HFFc6 (cell line): ENCODE data around the gene COL17A1. TPM values are rescaled to one million over a fixed set of nuclear protein-coding genes. Genes with fewer than 3 reads are reported as not detected.

Source experiments
- DNase-seq: peaks from one replicate; pipeline ENCODE4 v3.0.0-alpha.2; 2018
- H3K27ac Mint-ChIP-seq: 2 replicates; pipeline ENCODE4 v1.8.0; 2020; ENCODE audit warnings: mild to moderate bottlenecking, mixed read lengths
- H3K27me3 Mint-ChIP-seq: 2 replicates; pipeline ENCODE4 v1.8.0; 2021; ENCODE audit warnings: mild to moderate bottlenecking, moderate library complexity, mixed read lengths; ENCODE audit not compliant: insufficient read depth
- H3K36me3 Mint-ChIP-seq: 2 replicates; pipeline ENCODE4 v1.8.0; 2021; ENCODE audit warnings: low read depth, mixed read lengths
- H3K4me1 Mint-ChIP-seq: 2 replicates; pipeline ENCODE4 v1.8.0; 2020; ENCODE audit warnings: low read depth, mixed read lengths
- H3K4me3 Mint-ChIP-seq: 2 replicates; pipeline ENCODE4 v1.8.0; 2020; ENCODE audit warnings: mild to moderate bottlenecking, moderate library complexity, mixed read lengths
- H3K9me3 Mint-ChIP-seq: 2 replicates; pipeline ENCODE4 v1.8.0; 2020; ENCODE audit warnings: mild to moderate bottlenecking, mixed read lengths
- CTCF ChIP-seq: fragments of 200-600 bp; sonication (generic); IDR thresholded peaks from 2 replicates; pipeline ENCODE4 v1.5.0; 2021; ENCODE audit warnings: antibody characterized with exemption, mild to moderate bottlenecking
- total RNA-seq, 6 experiments: library from RNA; stranded (reverse); fragmentation: NEBNext Ultra II Directional; extraction: Animal tissue kit (Norgen Biotek cat#: 25700); gene quantifications; 2 replicates in 1 of 6; 3 replicates in 5 of 6; pipeline ENCODE4 v1.2.3, GENCODE V29; 2021

Gene COL17A1
- total RNA-seq, 6 experiments from 2014 or later: 0.23 to 1.5 (median 0.66) TPM

- H3K27ac Mint-ChIP-seq: no peak overlapping the region
Measured at GRCh38 chr10:104033401-104033930, 52.2 kb downstream of the COL17A1 start.

GRCh38 chr10:104032144-104032775 is 53.4 kb downstream of the COL17A1 start:
- no peak for TF ChIP-seq CTCF
- no peak for DNase-seq
- Mint-ChIP-seq H3K4me1 (no peaks in the 10 kb centered on the region), H3K36me3 (no peaks in the 10 kb centered on the region), H3K9me3 (no peaks in the 10 kb centered on the region), H3K27ac (no peak overlapping the region), H3K4me3 (no peak overlapping the region), H3K27me3 (no peaks in the 10 kb centered on the region; the same call in none of the 2 replicates)

More at GRCh38 chr10:104033401-104033930, 52.2 kb downstream of the COL17A1 start:
- H3K4me3 Mint-ChIP-seq: no peak overlapping the region
- DNase-seq: no peak
- TF ChIP-seq CTCF: no peak
- no peaks in the 10 kb centered on the region for H3K9me3 Mint-ChIP-seq
- no peaks in the 10 kb centered on the region for H3K36me3 Mint-ChIP-seq
- no peaks in the 10 kb centered on the region for H3K4me1 Mint-ChIP-seq
- no peaks in the 10 kb centered on the region; the same call in none of the 2 replicates for H3K27me3 Mint-ChIP-seq

GRCh38 chr10:104031631-104032030 is 54.0 kb downstream of the COL17A1 start:
- H3K27ac Mint-ChIP-seq: no peak overlapping the region
- DNase-seq: no peak
- TF ChIP-seq CTCF: no peak
- H3K9me3 Mint-ChIP-seq: no peaks in the 10 kb centered on the region
- no peaks in the 10 kb centered on the region for H3K36me3 Mint-ChIP-seq
- H3K4me1 Mint-ChIP-seq: no peaks in the 10 kb centered on the region
- no peaks in the 10 kb centered on the region; the same call in none of the 2 replicates for H3K27me3 Mint-ChIP-seq
- no peak overlapping the region for H3K4me3 Mint-ChIP-seq

- DNase-seq: no peak
- H3K9me3 Mint-ChIP-seq: no peaks in the 10 kb centered on the region
- H3K27me3 Mint-ChIP-seq: no peaks in the 10 kb centered on the region; the same call in 1 of the 2 replicates
- H3K27ac Mint-ChIP-seq: no peak overlapping the region
- H3K4me1 Mint-ChIP-seq: no peaks in the 10 kb centered on the region
- no peak overlapping the region for H3K4me3 Mint-ChIP-seq
- H3K36me3 Mint-ChIP-seq: peaks cover 2% of the 10 kb centered on the region; the same call in 1 of the 2 replicates
- TF ChIP-seq CTCF: no peak
Measured at GRCh38 chr10:104029521-104029860, 56.2 kb downstream of the COL17A1 start.

GRCh38 chr10:104028823-104029520 is 56.7 kb downstream of the COL17A1 start:
- DNase-seq: no peak
- H3K27ac Mint-ChIP-seq: no peak overlapping the region
- H3K27me3 Mint-ChIP-seq: no peaks in the 10 kb centered on the region; the same call in 1 of the 2 replicates
- no peaks in the 10 kb centered on the region for H3K4me1 Mint-ChIP-seq
- no peak for TF ChIP-seq CTCF
- no peaks in the 10 kb centered on the region for H3K9me3 Mint-ChIP-seq
- H3K36me3 Mint-ChIP-seq: peaks cover 7% of the 10 kb centered on the region
- no peak overlapping the region for H3K4me3 Mint-ChIP-seq
